ENCODE measurements around the gene LCA5L.

GRCh38 chr21:39441502-39442475 is 3.8 kb downstream of the LCA5L start:
- TF ChIP-seq SMC3 (IDR thresholded peaks at IDR 0.05) (peak; percentile 40; the same call in 2 of the 3 replicates), POLR2AphosphoS2 (conservative IDR thresholded peaks at IDR 0.05; ENCODE audit: low read length) (no peak), CTCF (IDR thresholded peaks at IDR 0.05) (peak; percentile 45; the same call in 2 of the 3 replicates), MAFK (IDR thresholded peaks at IDR 0.05; ENCODE audit: partially characterized antibody) (no peak), RFX5 (IDR thresholded peaks at IDR 0.05) (no peak), HDAC2 (IDR thresholded peaks at IDR 0.05) (no peak), POLR2A (IDR thresholded peaks at IDR 0.05; ENCODE audit: low read length) (no peak), MYC (IDR thresholded peaks at IDR 0.05; ENCODE audit: borderline replicate concordance, low read length) (no peak), ESRRA (IDR thresholded peaks at IDR 0.05; ENCODE audit: borderline replicate concordance, low read length) (no peak), RAD21 (conservative IDR thresholded peaks at IDR 0.05 in 1 of 2, IDR thresholded peaks at IDR 0.05 in 1 of 2) (peak; percentile 47 to 57)

Data from A549 (cell line).